GM12878 (cell line): ENCODE measurements around the gene TRIM67. TPM values are rescaled to one million over a fixed set of nuclear protein-coding genes. Genes with fewer than 3 reads are reported as not detected.

ENCODE experiments used
- BCL11A ChIP-seq: IDR thresholded peaks from 2 replicates; pipeline ENCODE4 v1.6.1; 2011; ENCODE audit warnings: low read depth, low read length
- BMI1 ChIP-seq: fragments of 450-650 bp; IDR thresholded peaks from 2 replicates; pipeline ENCODE4 v1.6.1; 2016; ENCODE audit warnings: mild to moderate bottlenecking, moderate library complexity, borderline replicate concordance
- CHD4 ChIP-seq: fragments of 200-600 bp; sonication (generic); IDR thresholded peaks from 2 replicates; pipeline ENCODE4 v1.6.1; 2016; ENCODE audit warnings: mild to moderate bottlenecking
- CREB1 ChIP-seq: IDR thresholded peaks from 2 replicates; pipeline ENCODE4 v1.6.1; 2012; ENCODE audit warnings: low read depth, mild to moderate bottlenecking, inconsistent platforms
- E4F1 ChIP-seq: fragments of 450-650 bp; IDR thresholded peaks from 2 replicates; pipeline ENCODE4 v1.6.1; 2018; ENCODE audit warnings: borderline replicate concordance, mild to moderate bottlenecking; ENCODE audit not compliant: partially characterized antibody
- FOS ChIP-seq: IDR thresholded peaks from 3 replicates; pipeline ENCODE4 v1.6.1; 2011; ENCODE audit warnings: borderline replicate concordance; ENCODE audit not compliant: insufficient read length; ENCODE audit errors: extremely low read depth
- FOXM1 ChIP-seq: IDR thresholded peaks from 2 replicates; pipeline ENCODE4 v1.6.1; 2012; ENCODE audit warnings: low read depth, mild to moderate bottlenecking, inconsistent platforms, low read length, moderate library complexity
- HDAC2 ChIP-seq: fragments of 200-600 bp; sonication (generic); IDR thresholded peaks from 2 replicates; pipeline ENCODE4 v1.6.1; 2017
- MEF2A ChIP-seq: IDR thresholded peaks from 2 replicates; pipeline ENCODE4 v1.6.1; 2011; ENCODE audit warnings: low read depth, mild to moderate bottlenecking, low read length, moderate library complexity; ENCODE audit not compliant: insufficient read depth
- MYB ChIP-seq: fragments of 150-350 bp; IDR thresholded peaks from 2 replicates; pipeline ENCODE4 v1.6.1; 2014; ENCODE audit warnings: mild to moderate bottlenecking, low read depth, low read length, borderline replicate concordance
- NFIC ChIP-seq: IDR thresholded peaks from 2 replicates; pipeline ENCODE4 v1.6.1; 2012; ENCODE audit warnings: low read depth, mild to moderate bottlenecking, inconsistent platforms, low read length, moderate library complexity
- NFYB ChIP-seq: IDR thresholded peaks from 2 replicates; pipeline ENCODE4 v1.6.1; 2011; ENCODE audit warnings: low read depth, mild to moderate bottlenecking, low read length, improper control_type of control experiment, moderate library complexity; ENCODE audit not compliant: insufficient read depth
- NRF1 ChIP-seq: conservative IDR thresholded peaks from 2 replicates; pipeline ENCODE4 v1.6.1; 2011; ENCODE audit warnings: mild to moderate bottlenecking, low read depth, low read length, improper control_type of control experiment
- RCOR1 ChIP-seq: conservative IDR thresholded peaks from 2 replicates; pipeline ENCODE4 v1.6.1; 2012; ENCODE audit warnings: low read depth, low read length, improper control_type of control experiment
- SIN3A ChIP-seq: IDR thresholded peaks from 2 replicates; pipeline ENCODE4 v1.6.1; 2012; ENCODE audit warnings: low read depth, low read length, improper control_type of control experiment
- SMARCA5 ChIP-seq: fragments of 450-650 bp; IDR thresholded peaks from 2 replicates; pipeline ENCODE4 v1.6.1; 2017; ENCODE audit warnings: mild to moderate bottlenecking
- SMC3 ChIP-seq: IDR thresholded peaks from 2 replicates; pipeline ENCODE4 v1.6.1; 2011; ENCODE audit warnings: low read length, improper control_type of control experiment, borderline replicate concordance
- TBL1XR1 ChIP-seq: IDR thresholded peaks from 2 replicates; pipeline ENCODE4 v1.6.1; 2012; ENCODE audit warnings: low read depth, low read length, improper control_type of control experiment
- ZNF687 ChIP-seq: fragments of 450-650 bp; IDR thresholded peaks from 2 replicates; pipeline ENCODE4 v1.6.1; 2017; ENCODE audit warnings: mild to moderate bottlenecking, moderate library complexity
- polyA plus RNA-seq, 11 experiments: library from polyadenylated mRNA; depleted of rRNA in 4 of 11; unstranded in 6 of 11; stranded (reverse) in 5 of 11; fragments of >200 nt; fragmentation: Nextera tagmentation in 4 of 11; fragmentation: Illumina TruSeq in 1 of 11; extraction: Ambion mirVana in 4 of 11; extraction: Trizol in 1 of 11; gene quantifications; 1 replicate in 1 of 11; 2 replicates in 10 of 11; pipeline versions ENCODE4 v1.2.1 to v1.2.3, GENCODE V29; 2011 to 2016; ENCODE audit warnings: inconsistent platforms in 2 of 11, missing spikeins in 2 of 11, low read depth in 1 of 11
- total RNA-seq, 4 experiments: library from RNA; depleted of rRNA in 3 of 4; stranded (reverse); fragments of >200 nt in 3 of 4; fragmentation: Illumina TruSeq in 1 of 4; extraction: Trizol in 1 of 4; gene quantifications; 2 replicates each; pipeline versions ENCODE4 v1.2.1 to v1.2.3, GENCODE V29; 2013 to 2021
- TF ChIP-seq, protein P1 (sequence below): fragments of 450-650 bp; IDR thresholded peaks from 2 replicates; pipeline ENCODE4 v1.6.1; 2016; ENCODE audit warnings: mild to moderate bottlenecking, moderate library complexity, borderline replicate concordance

TRIM67 gene
- total and polyA plus RNA-seq, 10 of the 15 experiments (the other 5 are each of a cell fraction or from before 2014, with no cell fraction given): under 0.01 to 0.01 TPM; not detected in 8

DNA sequence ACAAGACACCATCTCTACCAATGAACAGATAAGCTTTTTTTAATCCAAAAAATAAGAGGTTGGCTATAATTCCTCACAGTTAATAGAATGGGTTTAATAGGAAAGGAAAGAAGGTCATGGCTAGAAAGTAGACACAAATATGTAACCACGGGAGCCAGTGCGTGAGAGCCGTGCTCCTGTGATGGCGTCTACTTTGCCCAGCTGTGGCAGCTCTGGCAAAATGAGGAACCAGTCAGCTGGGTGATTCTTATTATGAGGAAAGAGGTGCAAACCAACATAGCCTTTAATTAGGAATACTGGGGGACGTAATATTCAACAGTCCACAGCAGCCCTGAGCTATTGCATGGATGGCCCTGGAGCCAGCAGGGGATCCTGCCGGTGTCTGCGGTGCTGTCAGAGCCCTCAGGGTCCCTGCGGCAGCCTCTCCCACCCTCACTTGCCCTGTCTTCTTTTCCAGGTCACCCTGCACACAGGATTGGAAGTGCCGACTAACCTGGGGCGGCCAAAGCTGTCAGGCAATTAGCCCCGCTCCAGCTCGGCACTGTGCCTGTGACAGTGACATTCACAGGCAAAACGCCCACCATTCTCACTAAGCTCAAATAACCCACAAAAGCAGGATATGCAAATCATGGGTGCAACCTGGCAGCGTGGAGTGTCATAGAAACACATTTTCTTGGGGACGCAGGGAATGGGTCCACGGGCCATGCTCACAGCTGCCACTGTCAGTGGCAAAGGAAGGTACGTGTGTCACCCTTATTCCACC, 53.2 kb downstream of the TRIM67 start (continued):
- TF ChIP-seq NFYB: no peak
- no peak for TF ChIP-seq TBL1XR1
- TF ChIP-seq RCOR1: no peak
- no peak for TF ChIP-seq CHD4
- TF ChIP-seq MYB: no peak
- no peak for TF ChIP-seq NRF1
- TF ChIP-seq HDAC2: no peak
- no peak for TF ChIP-seq BCL11A
- TF ChIP-seq SIN3A: no peak
- no peak for TF ChIP-seq SMC3
- TF ChIP-seq FOS: no peak
- no peak for TF ChIP-seq ZNF687
- TF ChIP-seq, protein P1, sequence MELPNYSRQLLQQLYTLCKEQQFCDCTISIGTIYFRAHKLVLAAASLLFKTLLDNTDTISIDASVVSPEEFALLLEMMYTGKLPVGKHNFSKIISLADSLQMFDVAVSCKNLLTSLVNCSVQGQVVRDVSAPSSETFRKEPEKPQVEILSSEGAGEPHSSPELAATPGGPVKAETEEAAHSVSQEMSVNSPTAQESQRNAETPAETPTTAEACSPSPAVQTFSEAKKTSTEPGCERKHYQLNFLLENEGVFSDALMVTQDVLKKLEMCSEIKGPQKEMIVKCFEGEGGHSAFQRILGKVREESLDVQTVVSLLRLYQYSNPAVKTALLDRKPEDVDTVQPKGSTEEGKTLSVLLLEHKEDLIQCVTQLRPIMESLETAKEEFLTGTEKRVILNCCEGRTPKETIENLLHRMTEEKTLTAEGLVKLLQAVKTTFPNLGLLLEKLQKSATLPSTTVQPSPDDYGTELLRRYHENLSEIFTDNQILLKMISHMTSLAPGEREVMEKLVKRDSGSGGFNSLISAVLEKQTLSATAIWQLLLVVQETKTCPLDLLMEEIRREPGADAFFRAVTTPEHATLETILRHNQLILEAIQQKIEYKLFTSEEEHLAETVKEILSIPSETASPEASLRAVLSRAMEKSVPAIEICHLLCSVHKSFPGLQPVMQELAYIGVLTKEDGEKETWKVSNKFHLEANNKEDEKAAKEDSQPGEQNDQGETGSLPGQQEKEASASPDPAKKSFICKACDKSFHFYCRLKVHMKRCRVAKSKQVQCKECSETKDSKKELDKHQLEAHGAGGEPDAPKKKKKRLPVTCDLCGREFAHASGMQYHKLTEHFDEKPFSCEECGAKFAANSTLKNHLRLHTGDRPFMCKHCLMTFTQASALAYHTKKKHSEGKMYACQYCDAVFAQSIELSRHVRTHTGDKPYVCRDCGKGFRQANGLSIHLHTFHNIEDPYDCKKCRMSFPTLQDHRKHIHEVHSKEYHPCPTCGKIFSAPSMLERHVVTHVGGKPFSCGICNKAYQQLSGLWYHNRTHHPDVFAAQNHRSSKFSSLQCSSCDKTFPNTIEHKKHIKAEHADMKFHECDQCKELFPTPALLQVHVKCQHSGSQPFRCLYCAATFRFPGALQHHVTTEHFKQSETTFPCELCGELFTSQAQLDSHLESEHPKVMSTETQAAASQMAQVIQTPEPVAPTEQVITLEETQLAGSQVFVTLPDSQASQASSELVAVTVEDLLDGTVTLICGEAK: no peak
- no peak for TF ChIP-seq CREB1
- no peak for TF ChIP-seq NFIC
- TF ChIP-seq MEF2A: no peak
- no peak for TF ChIP-seq BMI1
- TF ChIP-seq E4F1: no peak
- no peak for TF ChIP-seq SMARCA5
- TF ChIP-seq FOXM1: no peak
